ENCODE data around the gene OR2C3. TPM values are rescaled to one million over a fixed set of nuclear protein-coding genes. Genes with fewer than 3 reads are reported as not detected.

OR2C3 gene
- total RNA-seq, 4 donors from 2014 or later, result not detected

GRCh38 chr1:247518613-247518891, 17.7 kb downstream of the OR2C3 start:
- no peaks in the 10 kb centered on the region for H3K36me3 ChIP-seq
- H3K4me3 ChIP-seq (replicated peaks in 1 of 3), result no peak overlapping the region
- intact Hi-C loops (cut with DNase I), result no loop called here
- no peaks in the 10 kb centered on the region for H3K27me3 ChIP-seq
- 79 to 83% methylated on average over 19 of the region's 19 CpGs for WGBS, 2 donors
- H3K9me3 ChIP-seq, result no peaks in the 10 kb centered on the region
- no peak for TF ChIP-seq POLR2A (IDR thresholded peaks at IDR 0.05)
- no peak for TF ChIP-seq CTCF (IDR thresholded peaks at IDR 0.05)
- no peaks in the 10 kb centered on the region for H3K4me1 ChIP-seq
- H3K27ac ChIP-seq, result no peak overlapping the region
- DNase-seq, result no peak

GRCh38 chr1:247517795-247518612, 18.2 kb downstream of the OR2C3 start:
- intact Hi-C loops (cut with DNase I), result no loop called here
- TF ChIP-seq CTCF (IDR thresholded peaks at IDR 0.05) (no peak), POLR2A (IDR thresholded peaks at IDR 0.05) (no peak)
- Histone ChIP-seq H3K4me3 (replicated peaks in 1 of 3) (no peak overlapping the region), H3K4me1 (no peaks in the 10 kb centered on the region), H3K9me3 (no peaks in the 10 kb centered on the region), H3K36me3 (no peaks in the 10 kb centered on the region), H3K27me3 (no peaks in the 10 kb centered on the region), H3K27ac (no peak overlapping the region)
- 59 to 67% methylated on average over 61 to 68 of the region's 72 CpGs for WGBS, 2 donors
- DNase-seq, result no peak

- DNase-seq, result no peak
- no peak for TF ChIP-seq POLR2A (IDR thresholded peaks at IDR 0.05)
- no peak for TF ChIP-seq CTCF (IDR thresholded peaks at IDR 0.05)
- Histone ChIP-seq H3K36me3 (no peaks in the 10 kb centered on the region), H3K4me3 (replicated peaks in 1 of 3) (no peak overlapping the region), H3K27me3 (no peaks in the 10 kb centered on the region), H3K27ac (no peak overlapping the region), H3K4me1 (no peaks in the 10 kb centered on the region), H3K9me3 (no peaks in the 10 kb centered on the region)
- WGBS, 2 donors, result 42 to 53% methylated on average over 3 of the region's 3 CpGs
- intact Hi-C loops (cut with DNase I), result no loop called here
Observed at GRCh38 chr1:247506831-247507230, 29.4 kb downstream of the OR2C3 start.

- intact Hi-C loops (cut with DNase I), result no loop called here
- Histone ChIP-seq H3K4me3 (replicated peaks in 1 of 3) (no peak overlapping the region), H3K27me3 (no peaks in the 10 kb centered on the region), H3K4me1 (no peaks in the 10 kb centered on the region), H3K9me3 (no peaks in the 10 kb centered on the region), H3K27ac (no peak overlapping the region), H3K36me3 (no peaks in the 10 kb centered on the region)
- DNase-seq, result no peak
- 58 to 59% methylated on average over 3 of the region's 3 CpGs for WGBS, 2 donors
- TF ChIP-seq CTCF (IDR thresholded peaks at IDR 0.05) (no peak), POLR2A (IDR thresholded peaks at IDR 0.05) (no peak)
Observed at GRCh38 chr1:247500865-247501264, 35.4 kb downstream of the OR2C3 start.

GRCh38 chr1:247496581-247497285, 39.5 kb downstream of the OR2C3 start:
- DNase-seq, result no peak
- intact Hi-C loops (cut with DNase I), result no loop called here
- H3K9me3 ChIP-seq, result no peaks in the 10 kb centered on the region
- no peaks in the 10 kb centered on the region for H3K4me1 ChIP-seq
- 71 to 76% methylated on average over 10 of the region's 10 CpGs for WGBS, 2 donors
- H3K36me3 ChIP-seq, result no peaks in the 10 kb centered on the region
- H3K27ac ChIP-seq, result no peak overlapping the region
- H3K4me3 ChIP-seq (replicated peaks in 1 of 3), result no peak overlapping the region
- TF ChIP-seq CTCF (IDR thresholded peaks at IDR 0.05) (no peak), POLR2A (IDR thresholded peaks at IDR 0.05) (no peak)
- no peaks in the 10 kb centered on the region for H3K27me3 ChIP-seq

Data from thyroid gland (tissue), 4 donors.